ENCODE results near the gene RDH12. TPM values are rescaled to one million over a fixed set of nuclear protein-coding genes. Genes with fewer than 3 reads are reported as not detected.

Gene RDH12
- total RNA-seq, 1 experiment from 2014 or later, result 0.27 TPM

DNA sequence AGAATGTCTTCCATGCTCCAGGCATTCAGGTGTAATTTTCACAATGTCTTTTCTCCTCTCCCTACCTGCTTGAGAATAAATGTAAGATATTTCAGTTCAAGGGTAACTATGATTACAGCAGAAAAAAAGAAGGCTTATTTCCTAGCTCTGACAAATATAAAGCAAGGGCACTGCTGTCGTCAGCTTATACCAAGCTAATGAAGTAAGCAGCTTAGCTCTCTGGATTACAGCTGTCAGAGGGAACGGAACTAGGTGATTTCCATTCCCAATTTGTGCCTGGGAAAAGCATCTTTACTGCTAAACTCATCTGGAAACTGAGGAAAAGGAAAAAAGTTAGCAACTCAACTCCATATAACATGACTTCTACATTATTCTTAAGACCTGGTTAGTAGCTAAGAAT, 58.2 kb downstream of the RDH12 start (continued):
- no peak for TF ChIP-seq FOSL1 (IDR thresholded peaks at IDR 0.05; ENCODE audit: low read depth)
- no peak for TF ChIP-seq POLR2AphosphoS5 (IDR thresholded peaks at IDR 0.05; ENCODE audit: low read depth, low read length)
- TF ChIP-seq JUND (IDR thresholded peaks at IDR 0.05), result no peak
- TF ChIP-seq, protein P1, sequence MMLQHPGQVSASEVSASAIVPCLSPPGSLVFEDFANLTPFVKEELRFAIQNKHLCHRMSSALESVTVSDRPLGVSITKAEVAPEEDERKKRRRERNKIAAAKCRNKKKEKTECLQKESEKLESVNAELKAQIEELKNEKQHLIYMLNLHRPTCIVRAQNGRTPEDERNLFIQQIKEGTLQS (IDR thresholded peaks at IDR 0.05), result no peak
- TF ChIP-seq ELF1 (IDR thresholded peaks at IDR 0.05; ENCODE audit: borderline replicate concordance, low read depth), result no peak
- TF ChIP-seq EGR1 (IDR thresholded peaks at IDR 0.05; ENCODE audit: low read depth), result no peak

GRCh38 chr14:67762051-67762450, 60.4 kb downstream of the RDH12 start:
- Histone ChIP-seq H3K4me3 (replicated peaks in 1 of 2; ENCODE audit: low read depth in 1 of 2, low read length in 2 of 2) (no peak overlapping the region), H2AFZ (ENCODE audit: low read depth, low read length, poor library complexity, severe bottlenecking) (no peak overlapping the region), H3K27me3 (ENCODE audit: insufficient read depth, low read length) (no peaks in the 10 kb centered on the region), H3K9me3 (ENCODE audit: control insufficient read depth in 1 of 2, insufficient read depth in 1 of 2, low read depth in 1 of 2, low read length in 2 of 2) (no peaks in the 10 kb centered on the region), H3K27ac (ENCODE audit: low read depth, low read length) (no peak overlapping the region), H3K36me3 (ENCODE audit: control insufficient read depth in 1 of 2, insufficient read depth in 2 of 2, low read length in 2 of 2) (no peaks in the 10 kb centered on the region), H3K9ac (ENCODE audit: low read length) (no peak overlapping the region), H3K9me2 (ENCODE audit: insufficient read depth) (no peaks in the 10 kb centered on the region), H3K4me2 (ENCODE audit: low read length) (no peak overlapping the region), H3K79me2 (ENCODE audit: insufficient read depth, low read length) (no peaks in the 10 kb centered on the region), H4K20me1 (ENCODE audit: insufficient read depth) (no peaks in the 10 kb centered on the region), H3K4me1 (ENCODE audit: control insufficient read depth in 1 of 2, insufficient read depth in 2 of 2, low read length in 2 of 2) (no peaks in the 10 kb centered on the region)
- BruUV-seq (replicated peaks), result no TSS peak
- DNase-seq (ENCODE audit: low read depth, low spot score), result no peak
- ATAC-seq, result no peak
- intact Hi-C loops (cut with micrococcal nuclease), result no loop called here
- RAD21 ChIA-PET (ENCODE audit: low non-redundant PET in 1 of 2, low total read pairs in 2 of 2, uncharacterized antibody in 2 of 2, unreplicated experiment in 2 of 2), result no interaction called here
- POLR2A ChIA-PET, result no interaction called here
- CTCF ChIA-PET, result no interaction called here
- TF ChIP-seq, protein P1 (IDR thresholded peaks at IDR 0.05), result no peak
- TF ChIP-seq POLR2A (IDR thresholded peaks at IDR 0.05; ENCODE audit: borderline replicate concordance, extremely low read depth, insufficient read depth, insufficient read length), result no peak
- no peak for TF ChIP-seq POLR2AphosphoS5 (IDR thresholded peaks at IDR 0.05; ENCODE audit: low read depth, low read length)
- TF ChIP-seq EZH2 (IDR thresholded peaks at IDR 0.05), result no peak
- TF ChIP-seq ZNF274 (IDR thresholded peaks at IDR 0.05; ENCODE audit: low read depth, low read length), result no peak
- TF ChIP-seq CBX3 (IDR thresholded peaks at IDR 0.05; ENCODE audit: low read depth), result no peak
- no peak for TF ChIP-seq SP1 (IDR thresholded peaks at IDR 0.05; ENCODE audit: low read depth)
- no peak for TF ChIP-seq CEBPB (IDR thresholded peaks at IDR 0.05; ENCODE audit: low read depth)
- no peak for TF ChIP-seq SIN3A (IDR thresholded peaks at IDR 0.05; ENCODE audit: low read depth)
- no peak for TF ChIP-seq ZFX (IDR thresholded peaks at IDR 0.05)
